ENCODE results near the gene EIF4G1.

DNA sequence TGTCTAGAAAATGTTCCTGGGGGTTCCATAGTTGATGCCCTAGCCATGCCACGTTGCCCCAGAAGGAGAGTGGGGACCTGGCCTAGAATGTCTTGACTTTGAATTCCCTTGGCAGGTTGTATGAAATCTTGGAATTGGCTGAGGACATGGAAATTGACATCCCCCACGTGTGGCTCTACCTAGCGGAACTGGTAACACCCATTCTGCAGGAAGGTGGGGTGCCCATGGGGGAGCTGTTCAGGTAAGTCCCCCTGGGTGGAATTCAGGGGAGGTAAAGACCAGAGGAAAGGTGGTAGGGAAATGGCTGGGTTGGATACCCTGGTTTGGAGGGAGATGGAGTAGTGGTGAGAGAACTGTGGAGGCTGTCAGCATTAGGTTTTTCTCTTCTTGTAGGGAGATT lies 14.1 kb downstream of the EIF4G1 start:
- TF ChIP-seq EP300 (IDR thresholded peaks at IDR 0.05; ENCODE audit: borderline replicate concordance) (no peak), RAD21 (IDR thresholded peaks at IDR 0.05; ENCODE audit: low read depth) (no peak), CEBPB (IDR thresholded peaks at IDR 0.05) (no peak)
- TF ChIP-seq, protein P1, sequence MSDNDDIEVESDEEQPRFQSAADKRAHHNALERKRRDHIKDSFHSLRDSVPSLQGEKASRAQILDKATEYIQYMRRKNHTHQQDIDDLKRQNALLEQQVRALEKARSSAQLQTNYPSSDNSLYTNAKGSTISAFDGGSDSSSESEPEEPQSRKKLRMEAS (IDR thresholded peaks at IDR 0.05), result no peak
- TF ChIP-seq, protein P2, sequence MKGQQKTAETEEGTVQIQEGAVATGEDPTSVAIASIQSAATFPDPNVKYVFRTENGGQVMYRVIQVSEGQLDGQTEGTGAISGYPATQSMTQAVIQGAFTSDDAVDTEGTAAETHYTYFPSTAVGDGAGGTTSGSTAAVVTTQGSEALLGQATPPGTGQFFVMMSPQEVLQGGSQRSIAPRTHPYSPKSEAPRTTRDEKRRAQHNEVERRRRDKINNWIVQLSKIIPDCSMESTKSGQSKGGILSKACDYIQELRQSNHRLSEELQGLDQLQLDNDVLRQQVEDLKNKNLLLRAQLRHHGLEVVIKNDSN (IDR thresholded peaks at IDR 0.05), result no peak
